ENCODE measurements around the gene ACVRL1. TPM values are rescaled to one million over a fixed set of nuclear protein-coding genes. Genes with fewer than 3 reads are reported as not detected.
A peak's percentile ranks its signal among the peaks of the same experiment; 100 is the strongest.

ACVRL1 gene
- total RNA-seq, 1 experiment from 2014 or later = not detected

GRCh38 chr12:51889216-51890132 lies 17.8 kb upstream of the ACVRL1 start:
- Histone ChIP-seq H3K18ac (ENCODE audit: insufficient read length, low read depth, low read length) (no peak overlapping the region), H2BK20ac (ENCODE audit: low read depth, low read length, poor library complexity, severe bottlenecking) (no peak overlapping the region), H3K4me1 (ENCODE audit: insufficient read depth, low read length) (peaks cover 2% of the 10 kb centered on the region), H4K8ac (replicated peaks; ENCODE audit: insufficient read length, low read depth, low read length) (no peak overlapping the region), H3T11ph (ENCODE audit: low read length) (no peak overlapping the region), H4K91ac (ENCODE audit: insufficient read length, low read depth, low read length) (no peak overlapping the region), H3K23ac (ENCODE audit: insufficient read length, low read depth, low read length) (no peak overlapping the region), H4K20me1 (ENCODE audit: control insufficient read depth, insufficient read depth, insufficient read length) (no peaks in the 10 kb centered on the region), H3K9ac (ENCODE audit: extremely low read depth, insufficient read length, low read length) (no peak overlapping the region), H2BK5ac (ENCODE audit: insufficient read length, low read length) (no peak overlapping the region), H3K14ac (ENCODE audit: insufficient read depth, low read length) (no peak overlapping the region), H3K27me3 (ENCODE audit: insufficient read depth, low read length) (peaks cover 2% of the 10 kb centered on the region; the same call in 1 of the 2 replicates), H2BK15ac (ENCODE audit: low read depth, low read length) (no peak overlapping the region), H3K4ac (ENCODE audit: low read depth, low read length) (no peak overlapping the region), H2BK120ac (ENCODE audit: low read depth, low read length, poor library complexity, severe bottlenecking) (no peak overlapping the region), H3K9me3 (ENCODE audit: control insufficient read depth, low read depth, low read length) (no peaks in the 10 kb centered on the region), H2BK12ac (ENCODE audit: insufficient read length, low read depth, low read length) (no peak overlapping the region), H3K79me2 (ENCODE audit: insufficient read depth, low read length) (no peaks in the 10 kb centered on the region), H3K79me1 (ENCODE audit: insufficient read depth, low read depth, low read length, poor library complexity, severe bottlenecking) (no peaks in the 10 kb centered on the region), H2AK5ac (ENCODE audit: insufficient read length, low read length) (no peak overlapping the region), H4K5ac (ENCODE audit: insufficient read length, low read depth, low read length) (no peak overlapping the region), H2AFZ (ENCODE audit: low read length) (no peak overlapping the region), H3K4me2 (ENCODE audit: insufficient read depth, insufficient read length, low read length) (no peak overlapping the region), H3K23me2 (ENCODE audit: insufficient read length, low read depth, low read length, poor library complexity, severe bottlenecking) (no peaks in the 10 kb centered on the region), H3K56ac (ENCODE audit: insufficient read length, low read depth, low read length) (no peak overlapping the region), H3K27ac (ENCODE audit: insufficient read length, low read depth, low read length) (no peak overlapping the region)
- Mint-ChIP-seq H3K9me3 (no peaks in the 10 kb centered on the region), H3K4me1 (peaks cover 19 to 30% of the 10 kb centered on the region in 2 experiments), H3K27me3 (ENCODE audit: low read depth) (peaks cover 21% of the 10 kb centered on the region), H3K4me3 (no peak overlapping the region), H3K27ac (no peak overlapping the region), H3K36me3 (ENCODE audit: insufficient read depth in 1 of 3, low read depth in 3 of 3) (no peaks in the 10 kb centered on the region; a peak in 1 of 7 replicates)
- TF ChIP-seq, protein P1, sequence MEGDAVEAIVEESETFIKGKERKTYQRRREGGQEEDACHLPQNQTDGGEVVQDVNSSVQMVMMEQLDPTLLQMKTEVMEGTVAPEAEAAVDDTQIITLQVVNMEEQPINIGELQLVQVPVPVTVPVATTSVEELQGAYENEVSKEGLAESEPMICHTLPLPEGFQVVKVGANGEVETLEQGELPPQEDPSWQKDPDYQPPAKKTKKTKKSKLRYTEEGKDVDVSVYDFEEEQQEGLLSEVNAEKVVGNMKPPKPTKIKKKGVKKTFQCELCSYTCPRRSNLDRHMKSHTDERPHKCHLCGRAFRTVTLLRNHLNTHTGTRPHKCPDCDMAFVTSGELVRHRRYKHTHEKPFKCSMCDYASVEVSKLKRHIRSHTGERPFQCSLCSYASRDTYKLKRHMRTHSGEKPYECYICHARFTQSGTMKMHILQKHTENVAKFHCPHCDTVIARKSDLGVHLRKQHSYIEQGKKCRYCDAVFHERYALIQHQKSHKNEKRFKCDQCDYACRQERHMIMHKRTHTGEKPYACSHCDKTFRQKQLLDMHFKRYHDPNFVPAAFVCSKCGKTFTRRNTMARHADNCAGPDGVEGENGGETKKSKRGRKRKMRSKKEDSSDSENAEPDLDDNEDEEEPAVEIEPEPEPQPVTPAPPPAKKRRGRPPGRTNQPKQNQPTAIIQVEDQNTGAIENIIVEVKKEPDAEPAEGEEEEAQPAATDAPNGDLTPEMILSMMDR (conservative IDR thresholded peaks at IDR 0.05) = peak; percentile 60
- DNase-seq = peak; percentile 44
- no CpG with 5 or more reads among the region's 21 CpGs for WGBS (ENCODE audit: extremely low coverage, insufficient read length, low lambda C conversion rate)
